Prostate gland (tissue), 2 donors: ENCODE data around the gene SHANK3.

Experiments used
- POLR2A ChIP-seq: fragments of 450-650 bp; IDR thresholded peaks from one replicate; pipeline ENCODE4 v1.6.1; 2016; ENCODE audit warnings: antibody characterized with exemption, mild to moderate bottlenecking
- TF ChIP-seq, protein P1 (sequence below), 4 experiments: fragments of 200-600 bp in 2 of 4; fragments of 450-650 bp in 2 of 4; sonication (generic) in 2 of 4; IDR thresholded peaks; 1 replicate in 3 of 4; 2 replicates in 1 of 4; pipeline ENCODE4 v1.5.1; 2016 to 2019; ENCODE audit warnings: antibody characterized with exemption in 4 of 4, mild to moderate bottlenecking in 2 of 4, moderate library complexity in 2 of 4

DNA sequence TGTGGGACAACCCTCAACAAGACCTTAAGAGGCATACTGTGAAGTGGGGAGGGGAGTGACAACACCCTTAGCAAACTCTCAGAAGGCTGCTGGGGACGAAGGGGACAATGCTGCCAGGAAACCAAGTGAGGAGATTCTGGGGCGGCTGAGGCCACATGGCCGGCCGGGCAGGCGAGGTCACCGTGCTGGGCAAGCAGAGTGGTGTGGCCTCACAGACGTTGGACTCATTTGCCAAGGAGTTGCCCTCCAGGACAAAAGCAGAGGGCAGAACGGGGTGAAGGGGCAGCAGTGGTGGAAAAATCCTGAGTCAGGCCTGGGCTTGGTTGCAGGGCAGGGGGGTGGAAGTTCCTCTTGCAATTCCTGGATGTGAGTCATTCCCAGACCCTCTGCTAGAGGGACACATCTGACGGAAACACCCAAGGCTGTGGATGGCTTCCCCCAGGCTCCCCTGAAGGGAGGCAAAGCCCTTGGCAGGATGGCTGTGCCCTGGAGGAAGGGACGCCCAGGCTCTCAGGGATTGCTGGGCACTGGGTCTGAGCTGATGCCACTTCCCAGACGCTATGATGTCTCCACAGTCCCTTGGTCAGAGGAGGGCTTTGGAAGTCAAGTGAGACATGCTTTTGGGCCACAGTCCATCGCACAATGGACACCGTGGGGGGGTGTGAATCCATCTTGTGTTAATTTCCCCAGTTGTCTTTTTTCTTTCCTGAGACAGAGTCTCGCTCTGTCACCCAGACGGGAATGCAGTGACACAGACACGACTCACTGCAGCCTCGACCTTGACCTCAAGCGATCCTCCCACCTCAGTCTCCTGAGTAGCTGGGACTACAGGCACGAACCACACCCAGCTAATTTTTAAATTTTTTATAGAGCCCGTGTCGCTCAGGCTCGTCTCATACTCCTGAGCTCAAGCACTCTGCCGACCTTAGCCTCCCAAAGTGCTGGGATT is 16.2 kb upstream of the SHANK3 start:
- no peak for TF ChIP-seq POLR2A
- TF ChIP-seq, protein P1, sequence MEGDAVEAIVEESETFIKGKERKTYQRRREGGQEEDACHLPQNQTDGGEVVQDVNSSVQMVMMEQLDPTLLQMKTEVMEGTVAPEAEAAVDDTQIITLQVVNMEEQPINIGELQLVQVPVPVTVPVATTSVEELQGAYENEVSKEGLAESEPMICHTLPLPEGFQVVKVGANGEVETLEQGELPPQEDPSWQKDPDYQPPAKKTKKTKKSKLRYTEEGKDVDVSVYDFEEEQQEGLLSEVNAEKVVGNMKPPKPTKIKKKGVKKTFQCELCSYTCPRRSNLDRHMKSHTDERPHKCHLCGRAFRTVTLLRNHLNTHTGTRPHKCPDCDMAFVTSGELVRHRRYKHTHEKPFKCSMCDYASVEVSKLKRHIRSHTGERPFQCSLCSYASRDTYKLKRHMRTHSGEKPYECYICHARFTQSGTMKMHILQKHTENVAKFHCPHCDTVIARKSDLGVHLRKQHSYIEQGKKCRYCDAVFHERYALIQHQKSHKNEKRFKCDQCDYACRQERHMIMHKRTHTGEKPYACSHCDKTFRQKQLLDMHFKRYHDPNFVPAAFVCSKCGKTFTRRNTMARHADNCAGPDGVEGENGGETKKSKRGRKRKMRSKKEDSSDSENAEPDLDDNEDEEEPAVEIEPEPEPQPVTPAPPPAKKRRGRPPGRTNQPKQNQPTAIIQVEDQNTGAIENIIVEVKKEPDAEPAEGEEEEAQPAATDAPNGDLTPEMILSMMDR (IDR thresholded peaks at IDR 0.05) = no peak
